SHP77 (cell line): ENCODE data around the gene SLC35B1.

Source experiments
- DNase-seq, 2 experiments: peaks; one replicate each; lab custom pipeline; 2025; lab: John Stamatoyannopoulos, UW

Gene SLC35B1

GRCh38 chr17:49670002-49670401, 37.8 kb downstream of the SLC35B1 start:
- no peak for DNase-seq

- DNase-seq = no peak
Measured at GRCh38 chr17:49667854-49668253, 39.9 kb downstream of the SLC35B1 start.

GRCh38 chr17:49664706-49665211, 43.0 kb downstream of the SLC35B1 start:
- no peak for DNase-seq

- DNase-seq = no peak
Measured at GRCh38 chr17:49659661-49660382, 47.9 kb downstream of the SLC35B1 start.

- DNase-seq = no peak
Measured at GRCh38 chr17:49656247-49656646, 51.5 kb downstream of the SLC35B1 start.
